Stimulated activated naive CD4-positive, alpha-beta T cell treated with Interleukin-2 at 50 U/mL for 16 hours (primary cell): Measurements from ENCODE around the gene HRK.

Experiments used
- DNase-seq: peaks from one replicate; lab custom pipeline; 2025; lab: John Stamatoyannopoulos, UW

Gene HRK

GRCh38 chr12:116881325-116881876 is at the start of gene HRK:
HRK (minus strand) TSS chr12:116881441; CDS start chr12:116881307, 134 bp downstream.
- DNase-seq: no peak

DNA sequence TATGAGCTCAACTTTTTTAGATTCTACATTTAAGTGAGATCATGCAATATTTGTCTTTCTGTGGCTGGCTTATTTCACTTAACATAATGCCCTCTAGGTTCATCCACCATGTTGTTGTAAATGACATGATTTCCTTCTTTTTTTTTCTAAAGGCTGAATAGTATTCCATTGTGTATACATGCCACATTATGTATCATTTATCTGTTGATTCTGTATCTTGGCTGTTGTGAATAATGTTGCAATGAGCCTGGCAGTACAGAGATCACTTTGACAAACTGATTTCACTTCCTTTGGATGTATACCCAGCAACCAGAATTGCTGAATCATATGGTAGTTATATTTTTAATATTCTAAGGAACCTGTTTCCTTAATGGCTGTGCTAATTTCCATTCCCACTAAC is 48.6 kb upstream of the HRK start:
- DNase-seq: no peak

DNA sequence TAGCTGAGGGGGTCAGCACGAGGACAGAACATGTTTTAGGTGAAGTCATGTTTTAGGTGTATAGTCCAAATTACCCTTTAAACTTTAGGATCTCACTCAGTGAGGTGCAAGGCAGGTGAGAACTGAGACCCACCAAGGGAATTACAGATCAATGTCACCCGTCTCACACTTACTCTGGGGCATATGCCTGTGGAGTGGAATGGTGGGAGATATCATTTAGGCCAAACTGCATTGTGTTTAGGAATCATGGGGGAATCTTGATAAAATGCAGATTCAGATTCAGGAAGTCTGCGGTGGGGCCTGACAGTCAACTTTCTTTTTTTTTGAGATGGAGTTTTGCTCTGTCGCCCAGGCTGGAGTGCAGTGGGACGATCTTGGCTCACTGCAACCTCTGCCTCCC is 47.3 kb upstream of the HRK start:
- DNase-seq: no peak

- DNase-seq: no peak
Observed at GRCh38 chr12:116927244-116927940, 46.2 kb upstream of the HRK start.

DNA sequence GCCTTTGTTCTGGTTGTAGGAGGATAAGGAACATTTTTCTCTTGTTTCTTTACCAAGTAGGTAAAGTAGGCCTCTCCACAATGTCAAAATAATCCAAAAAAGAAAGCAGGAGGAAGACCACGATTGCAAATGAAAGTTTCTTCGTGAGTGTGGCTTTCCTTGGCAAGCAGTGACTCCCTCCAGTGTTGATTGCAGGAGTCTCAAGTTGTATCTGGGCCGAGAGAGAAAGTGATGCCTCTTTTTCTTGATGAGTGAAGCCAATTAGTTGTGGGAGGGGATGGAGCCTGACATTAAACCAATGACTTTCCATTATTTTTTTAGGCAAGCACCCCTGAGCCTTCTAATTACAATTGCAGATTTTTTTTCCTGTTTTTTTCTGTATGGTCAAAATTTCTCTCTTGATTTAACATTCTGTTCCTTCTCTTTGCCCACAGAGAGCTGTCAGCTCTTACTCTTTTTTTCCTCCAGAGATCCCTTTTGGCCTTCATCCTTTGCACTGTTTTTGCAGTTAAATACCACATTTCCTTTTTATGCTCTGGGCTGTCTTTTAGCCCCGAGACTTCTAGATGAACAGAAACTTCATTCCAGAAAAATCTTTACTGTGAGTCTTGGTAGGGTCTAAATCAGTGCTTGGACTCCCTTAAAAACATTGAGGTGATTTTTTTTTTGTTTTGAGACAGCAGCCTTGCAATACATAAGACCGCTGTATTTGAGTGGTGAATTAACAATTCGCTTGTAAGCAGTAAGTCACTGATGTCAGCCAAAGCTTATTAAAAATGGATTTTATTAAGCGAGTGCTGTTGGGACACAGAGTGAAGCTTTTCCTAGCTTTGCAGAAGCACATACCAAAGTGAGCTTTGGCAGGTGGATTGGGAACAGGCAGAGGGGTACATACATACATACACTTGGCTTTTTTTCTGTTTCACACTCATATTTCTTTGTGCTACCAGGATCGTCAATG is 45.3 kb upstream of the HRK start:
- DNase-seq: no peak

GRCh38 chr12:116924558-116925453 is 43.6 kb upstream of the HRK start:
- peak; percentile 24 for DNase-seq

GRCh38 chr12:116922194-116922897 is 41.1 kb upstream of the HRK start:
- DNase-seq: no peak

DNA sequence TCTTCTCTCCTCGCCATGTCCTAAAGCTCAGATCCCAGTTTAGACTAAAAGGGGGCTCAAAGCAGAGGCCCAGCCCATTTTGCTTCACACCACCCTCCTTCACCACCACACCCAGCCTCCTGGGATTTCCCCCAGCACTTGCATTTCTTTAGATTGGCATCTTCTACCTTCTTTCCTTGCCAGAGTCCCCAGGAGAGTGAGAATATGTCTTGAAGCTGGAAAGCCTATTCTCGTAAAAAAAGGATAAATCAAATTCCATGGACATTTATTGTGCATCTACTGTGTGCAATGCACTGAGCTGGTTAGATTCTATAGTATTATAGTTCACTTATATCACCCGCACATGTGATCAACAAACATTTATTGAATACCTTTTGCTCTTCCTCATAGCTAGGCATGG is 39.7 kb upstream of the HRK start:
- no peak for DNase-seq

GRCh38 chr12:116919706-116920485 is 38.7 kb upstream of the HRK start:
- no peak for DNase-seq

GRCh38 chr12:116919247-116919661 is 38.0 kb upstream of the HRK start:
- no peak for DNase-seq

DNA sequence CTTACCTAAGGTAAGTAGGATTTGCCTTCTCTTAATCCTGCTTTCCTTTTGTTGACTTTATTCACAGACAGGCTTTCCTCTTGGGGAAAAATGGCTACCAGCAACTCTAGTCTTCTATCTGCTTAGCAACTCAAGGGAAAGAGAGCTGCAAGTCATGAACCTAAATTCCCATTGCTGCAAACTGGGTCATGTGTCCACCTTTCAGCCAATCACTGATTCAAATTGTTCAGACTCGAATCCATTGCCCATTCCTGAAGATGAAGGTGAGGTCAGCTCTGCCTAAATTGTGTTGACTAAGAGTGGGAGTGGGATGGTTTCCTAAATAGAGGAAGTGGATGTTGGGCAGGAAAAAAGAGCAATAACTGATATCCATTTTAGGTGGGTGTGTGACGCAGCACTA is 37.2 kb upstream of the HRK start:
- DNase-seq: no peak

- peak; percentile 53 for DNase-seq
Observed at GRCh38 chr12:116916714-116917114, 35.5 kb upstream of the HRK start.

GRCh38 chr12:116916122-116916521 is 34.9 kb upstream of the HRK start:
- DNase-seq: no peak

DNA sequence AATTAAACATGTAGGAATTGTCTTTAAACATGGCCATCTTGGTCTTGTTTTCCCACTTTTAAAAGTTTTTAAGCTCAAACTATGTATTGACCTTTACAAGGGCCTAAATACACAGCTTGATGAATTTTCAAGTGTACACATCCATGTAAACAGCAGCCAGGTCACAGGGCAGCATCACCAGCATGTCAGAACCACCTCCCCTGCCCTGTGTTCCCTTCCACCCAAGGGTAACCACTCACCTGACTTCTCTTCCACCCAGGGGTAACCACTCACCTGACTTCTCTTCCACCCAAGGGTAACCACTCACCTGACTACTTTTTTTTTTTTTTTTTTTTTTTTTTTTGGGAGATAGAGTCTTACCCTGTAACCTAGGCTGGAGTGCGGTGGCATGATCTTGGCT is 34.1 kb upstream of the HRK start:
- DNase-seq: no peak

- peak; percentile 51 for DNase-seq
Observed at GRCh38 chr12:116910645-116911451, 29.6 kb upstream of the HRK start, which contains the start of gene FBXW8. FBXW8 (plus strand) TSS chr12:116910950; CDS start chr12:116911038, 88 bp downstream.

- no peak for DNase-seq
Observed at GRCh38 chr12:116910280-116910644, 29.0 kb upstream of the HRK start.

GRCh38 chr12:116906285-116906684 is 25.0 kb upstream of the HRK start:
- DNase-seq: no peak

- DNase-seq: no peak
Observed at GRCh38 chr12:116903818-116904217, 22.6 kb upstream of the HRK start.

DNA sequence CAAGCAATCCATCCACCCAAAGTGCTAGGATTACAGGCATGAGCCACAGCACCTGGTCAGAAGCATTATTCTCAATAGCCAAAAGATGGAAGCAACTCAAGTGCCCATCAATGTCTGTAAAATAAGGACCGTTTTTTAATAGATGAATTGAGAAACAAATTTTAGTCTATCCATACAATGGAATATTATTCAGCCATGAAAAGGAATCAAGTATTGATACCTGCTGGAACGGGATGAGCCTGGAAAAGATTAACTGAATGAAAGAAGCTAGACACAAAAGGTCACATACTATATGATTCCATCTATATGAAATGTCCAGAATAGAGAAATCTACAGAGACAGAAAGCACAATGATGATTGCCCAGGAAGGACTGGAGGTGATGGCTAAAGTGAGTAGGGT is 20.4 kb upstream of the HRK start:
- no peak for DNase-seq
